Mucosa of descending colon (tissue), 3 donors: ENCODE measurements around the gene MYH16. TPM values are rescaled to one million over a fixed set of nuclear protein-coding genes. Genes with fewer than 3 reads are reported as not detected.

Source experiments
- ATAC-seq: fragments of 200-7000 bp; cut with Tn5 transposase; one replicate; pipeline ENCODE4 v1.9.1; 2020; ENCODE audit warnings: mild to moderate bottlenecking, moderate library complexity
- DNase-seq, 3 donors: peaks; one replicate each; pipeline ENCODE4 v3.0.0-alpha.2; 2020
- H3K36me3 ChIP-seq: fragments of 200-600 bp; one replicate; pipeline ENCODE4 v1.8.0; 2021; ENCODE audit warnings: low read depth, mild to moderate bottlenecking
- H3K4me1 ChIP-seq: fragments of 200-600 bp; one replicate; pipeline ENCODE4 v1.8.0; 2021; ENCODE audit warnings: low read depth, mild to moderate bottlenecking
- H3K4me3 ChIP-seq: fragments of 200-600 bp; one replicate; pipeline ENCODE4 v1.8.0; 2021; ENCODE audit warnings: mild to moderate bottlenecking
- H3K9me3 ChIP-seq: fragments of 200-600 bp; one replicate; pipeline ENCODE4 v1.8.0; 2021; ENCODE audit warnings: mild to moderate bottlenecking
- intact Hi-C, 2 donors: fragments of 100-400 bp; cut with DNase I in 1 of 2; cut with micrococcal nuclease in 1 of 2; formaldehyde crosslinking; loops; one replicate each; pipeline versions ENCODE4 v1.11.0 to v1.11.1; 2022; cut with DNase I, micrococcal nuclease
- total RNA-seq, 3 donors: library from RNA; stranded (reverse); fragmentation: NEBNext Ultra II Directional in 2 of 3; extraction: Animal tissue kit (Norgen Biotek cat#: 25700) in 2 of 3; gene quantifications; one replicate each; pipeline versions ENCODE4 v1.2.1 to v1.2.4, GENCODE V29; 2021 to 2023
- TF ChIP-seq, protein P1 (sequence below): fragments of 200-600 bp; IDR thresholded peaks from one replicate; pipeline ENCODE4 v1.8.0; 2022; ENCODE audit warnings: antibody characterized with exemption, mild to moderate bottlenecking
- donor health status: DM: no; HTN: no; CAD: no; lungs with moderate emphysema.
- donor health status: DM: no; HTN: no; CAD: no.
- donor health status: DM: no; HTN: yes; CAD: no.

The MYH16 gene
- total RNA-seq, 3 donors from 2014 or later, result not detected

GRCh38 chr7:99244939-99245338, 27.7 kb upstream of the MYH16 start:
- Histone ChIP-seq H3K9me3 (no peaks in the 10 kb centered on the region), H3K4me3 (no peak overlapping the region), H3K36me3 (no peaks in the 10 kb centered on the region), H3K4me1 (peaks cover 4% of the 10 kb centered on the region)
- intact Hi-C loops, result no loop called here
- DNase-seq (no peak), ATAC-seq (no peak)
- TF ChIP-seq, protein P1, sequence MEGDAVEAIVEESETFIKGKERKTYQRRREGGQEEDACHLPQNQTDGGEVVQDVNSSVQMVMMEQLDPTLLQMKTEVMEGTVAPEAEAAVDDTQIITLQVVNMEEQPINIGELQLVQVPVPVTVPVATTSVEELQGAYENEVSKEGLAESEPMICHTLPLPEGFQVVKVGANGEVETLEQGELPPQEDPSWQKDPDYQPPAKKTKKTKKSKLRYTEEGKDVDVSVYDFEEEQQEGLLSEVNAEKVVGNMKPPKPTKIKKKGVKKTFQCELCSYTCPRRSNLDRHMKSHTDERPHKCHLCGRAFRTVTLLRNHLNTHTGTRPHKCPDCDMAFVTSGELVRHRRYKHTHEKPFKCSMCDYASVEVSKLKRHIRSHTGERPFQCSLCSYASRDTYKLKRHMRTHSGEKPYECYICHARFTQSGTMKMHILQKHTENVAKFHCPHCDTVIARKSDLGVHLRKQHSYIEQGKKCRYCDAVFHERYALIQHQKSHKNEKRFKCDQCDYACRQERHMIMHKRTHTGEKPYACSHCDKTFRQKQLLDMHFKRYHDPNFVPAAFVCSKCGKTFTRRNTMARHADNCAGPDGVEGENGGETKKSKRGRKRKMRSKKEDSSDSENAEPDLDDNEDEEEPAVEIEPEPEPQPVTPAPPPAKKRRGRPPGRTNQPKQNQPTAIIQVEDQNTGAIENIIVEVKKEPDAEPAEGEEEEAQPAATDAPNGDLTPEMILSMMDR, result no peak

GRCh38 chr7:99248391-99249095, 24.1 kb upstream of the MYH16 start:
- Histone ChIP-seq H3K4me3 (no peak overlapping the region), H3K4me1 (peaks cover 4% of the 10 kb centered on the region)

DNA sequence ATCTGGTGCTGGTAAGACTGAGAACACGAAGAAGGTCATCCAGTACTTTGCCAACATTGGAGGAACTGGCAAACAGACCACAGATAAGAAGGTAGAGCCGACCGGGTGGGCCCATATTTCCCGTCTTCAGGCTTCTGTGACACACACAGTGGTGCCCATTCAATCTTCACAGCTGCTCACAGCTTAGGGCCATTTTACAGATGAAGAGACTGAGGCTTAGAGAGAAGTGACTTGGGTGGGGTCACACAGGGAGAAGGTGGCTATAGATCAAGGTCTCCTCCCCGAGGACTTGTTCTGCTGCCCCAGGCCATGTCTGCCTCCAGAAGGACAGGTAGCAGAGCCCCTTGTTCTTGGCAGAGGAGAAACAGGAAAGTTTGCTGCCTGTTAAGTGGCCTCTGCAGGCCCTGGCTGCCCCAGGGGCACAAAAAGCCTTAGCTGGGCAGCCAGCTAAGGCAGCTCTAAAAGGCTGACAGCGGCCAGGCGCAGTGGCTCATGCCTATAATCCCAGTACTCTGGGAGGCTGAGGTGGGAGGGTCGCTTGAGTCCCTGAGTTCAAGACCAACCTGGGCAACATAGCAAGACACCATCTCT, 22.6 kb upstream of the MYH16 start:
- no peaks in the 10 kb centered on the region for H3K36me3 ChIP-seq
- intact Hi-C loops, result no loop called here
- TF ChIP-seq, protein P1, result no peak
- ATAC-seq (no peak), DNase-seq (no peak)
- peaks cover 4% of the 10 kb centered on the region for H3K4me1 ChIP-seq
- no peak overlapping the region for H3K4me3 ChIP-seq
- no peaks in the 10 kb centered on the region for H3K9me3 ChIP-seq

More at GRCh38 chr7:99248391-99249095, 24.1 kb upstream of the MYH16 start:
- Histone ChIP-seq H3K9me3 (no peaks in the 10 kb centered on the region), H3K36me3 (no peaks in the 10 kb centered on the region)
- intact Hi-C loops, result no loop called here
- TF ChIP-seq, protein P1, result no peak
- ATAC-seq (no peak), DNase-seq (no peak)

DNA sequence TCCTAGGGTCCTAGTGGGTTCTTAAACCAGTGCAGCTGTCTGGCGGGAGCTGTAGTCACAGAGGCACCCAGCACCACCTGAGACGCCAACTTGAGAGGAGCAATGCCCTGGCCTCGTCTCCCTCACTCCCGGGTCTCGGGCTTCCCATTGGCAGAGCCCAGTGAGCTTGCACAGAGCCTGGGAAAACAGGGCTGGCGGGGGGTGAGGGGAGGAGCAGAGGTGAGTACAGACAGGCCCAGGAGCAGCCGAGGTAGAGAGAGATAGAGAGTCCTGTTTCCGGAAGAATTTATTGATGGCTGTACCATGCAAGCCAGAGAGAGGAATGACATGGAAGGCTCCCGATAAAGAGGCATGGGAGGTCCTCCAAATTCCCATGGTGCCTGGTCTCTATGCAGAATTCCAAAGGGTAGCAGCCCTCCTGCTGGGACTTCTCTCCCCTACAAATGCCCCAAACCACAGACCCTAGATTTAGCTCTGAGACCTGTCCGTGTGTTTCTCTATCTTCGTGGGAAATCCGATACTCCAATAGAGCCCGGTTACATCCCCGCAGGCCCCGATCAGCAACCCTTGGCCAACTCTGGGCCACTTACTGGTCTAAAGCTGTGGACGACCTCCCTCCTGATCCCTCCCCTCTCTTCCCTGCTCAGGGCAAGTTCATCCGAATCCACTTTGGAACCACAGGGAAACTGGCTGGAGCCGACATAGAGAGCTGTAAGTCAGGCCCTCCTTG, 20.3 kb upstream of the MYH16 start:
- H3K4me1 ChIP-seq, result no peaks in the 10 kb centered on the region
- H3K4me3 ChIP-seq, result no peak overlapping the region
- no peaks in the 10 kb centered on the region for H3K9me3 ChIP-seq
- TF ChIP-seq, protein P1, result no peak
- DNase-seq, result no peak
- intact Hi-C loops, result no loop called here
- no peaks in the 10 kb centered on the region for H3K36me3 ChIP-seq
- no peak for ATAC-seq

- no peaks in the 10 kb centered on the region for H3K9me3 ChIP-seq
- no peak for ATAC-seq
- TF ChIP-seq, protein P1, result no peak
- no peaks in the 10 kb centered on the region for H3K4me1 ChIP-seq
- intact Hi-C loops, result no loop called here
- H3K36me3 ChIP-seq, result no peaks in the 10 kb centered on the region
- no peak overlapping the region for H3K4me3 ChIP-seq
- no peak for DNase-seq
These were observed 19.3 kb upstream of the MYH16 start for GRCh38 chr7:99253369-99253768.
